NOMO-1 treated with DMSO at 0.1 percent for 48 hours (cell line): Measurements from ENCODE around the gene EHBP1L1.
A peak's percentile ranks its signal among the peaks of the same experiment; 100 is the strongest.

Source experiments
- DNase-seq: peaks from one replicate; lab custom pipeline; 2025; ENCODE audit not compliant: unreplicated experiment; lab: John Stamatoyannopoulos, UW

Gene EHBP1L1

DNA sequence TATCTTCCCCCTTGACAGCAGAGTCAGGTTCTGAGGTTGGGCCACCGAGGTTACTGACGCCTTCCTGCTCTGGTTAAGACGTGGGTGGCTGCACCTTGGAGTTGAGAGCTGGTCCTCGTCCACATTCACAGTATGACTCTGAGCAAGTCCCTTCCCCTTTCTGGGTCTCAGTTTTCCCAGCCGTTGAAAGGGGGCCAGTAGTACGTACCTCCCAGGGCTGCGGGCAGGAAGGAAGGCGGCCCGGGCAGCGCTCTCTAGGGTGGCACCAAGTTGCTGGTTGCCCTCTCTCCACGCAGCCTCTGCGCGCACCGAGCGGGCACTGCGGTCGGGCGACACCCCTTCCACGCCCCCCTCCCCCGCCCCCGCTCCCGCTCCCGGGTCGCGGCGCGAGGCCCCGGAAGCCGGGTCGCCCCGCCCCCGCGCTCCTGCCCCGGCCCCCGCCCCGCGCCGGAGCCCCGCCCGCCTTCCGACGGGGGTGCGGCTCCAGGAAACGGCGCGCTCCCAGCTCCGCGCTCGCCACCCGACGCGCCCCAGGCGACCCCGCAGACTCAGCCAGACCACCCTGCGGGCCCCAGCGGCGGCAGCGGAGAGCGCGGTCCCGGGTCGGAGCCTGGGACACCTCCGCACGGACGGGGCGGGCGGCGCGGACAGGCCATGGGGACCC is at the start of gene EHBP1L1:
Gene EHBP1L1 (plus strand): TSS at position 486 of the 664 bp plus-strand sequence. CDS start 250 bp downstream, outside the sequence.
- peak; percentile 48 for DNase-seq

DNA sequence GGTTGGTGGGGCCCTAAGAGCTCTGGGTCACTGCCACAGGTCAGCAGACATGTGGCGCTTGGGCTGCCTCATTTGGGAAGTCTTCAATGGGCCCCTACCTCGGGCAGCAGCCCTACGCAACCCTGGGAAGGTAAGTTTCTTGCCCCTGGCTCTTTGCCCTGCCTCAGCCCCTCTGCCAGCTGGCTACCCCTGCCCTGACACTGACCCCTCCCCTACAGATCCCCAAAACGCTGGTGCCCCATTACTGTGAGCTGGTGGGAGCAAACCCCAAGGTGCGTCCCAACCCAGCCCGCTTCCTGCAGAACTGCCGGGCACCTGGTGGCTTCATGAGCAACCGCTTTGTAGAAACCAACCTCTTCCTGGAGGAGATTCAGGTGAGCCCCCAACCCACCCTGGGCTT is 49.1 kb upstream of the EHBP1L1 start:
- DNase-seq, result no peak

DNA sequence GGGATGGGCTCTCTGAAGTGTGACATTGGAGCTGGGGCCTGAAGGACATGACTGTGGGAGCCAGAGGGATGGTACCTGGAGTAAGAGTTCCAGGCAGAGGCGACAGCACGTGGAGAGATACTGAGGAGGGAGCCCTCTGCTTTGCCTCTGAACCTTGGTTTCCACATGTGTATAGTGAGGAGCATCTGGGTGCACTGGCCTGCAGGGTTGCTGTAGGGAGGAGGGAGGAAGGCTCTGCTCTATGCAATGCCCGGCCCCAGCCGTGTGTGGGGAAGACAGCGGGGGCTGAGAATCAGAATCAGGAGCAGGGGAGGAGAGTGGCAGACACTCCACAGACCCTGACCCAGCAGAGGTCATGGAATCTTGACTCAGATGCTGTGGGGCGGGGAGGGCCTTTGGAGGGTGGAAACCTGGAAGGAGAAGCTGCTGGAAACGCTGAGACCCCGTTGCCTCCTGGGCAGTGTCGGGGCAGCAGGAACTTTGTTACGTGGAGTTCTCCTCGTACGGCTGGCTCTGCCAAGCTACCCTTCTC is 47.0 kb upstream of the EHBP1L1 start:
- DNase-seq, result no peak

DNA sequence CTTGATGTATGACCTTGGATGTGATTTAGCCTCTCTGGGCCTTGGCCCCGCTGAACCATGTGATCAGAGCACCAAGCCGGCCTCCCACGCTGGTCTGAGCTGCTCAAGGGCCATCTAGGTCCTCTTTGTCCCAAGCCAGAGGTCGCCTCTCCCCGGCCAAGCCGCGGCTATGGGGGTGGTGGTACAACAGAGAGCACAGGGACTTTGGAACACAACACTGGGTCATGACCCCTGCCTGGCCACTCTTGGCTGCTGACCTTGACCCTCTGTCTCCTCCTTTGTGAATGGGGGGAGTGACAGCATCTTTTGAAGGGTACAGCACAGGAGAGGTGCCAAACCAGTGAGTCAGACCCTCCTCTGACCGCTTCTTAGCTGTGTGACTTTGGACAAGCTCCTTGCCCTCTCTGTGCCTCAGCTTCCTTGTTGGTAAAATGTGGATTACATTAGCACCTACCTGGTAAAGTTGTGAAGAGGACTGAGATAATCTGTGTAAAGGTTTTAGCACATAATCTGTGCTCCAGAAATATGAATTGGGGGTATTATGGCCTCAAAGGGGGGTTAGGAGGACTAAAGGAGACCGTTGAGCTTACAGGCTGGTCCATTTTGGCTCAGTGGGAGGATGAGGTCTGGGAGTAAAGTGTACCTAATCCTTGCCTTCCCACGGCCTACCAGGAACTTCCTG is 46.2 kb upstream of the EHBP1L1 start:
- no peak for DNase-seq

DNA sequence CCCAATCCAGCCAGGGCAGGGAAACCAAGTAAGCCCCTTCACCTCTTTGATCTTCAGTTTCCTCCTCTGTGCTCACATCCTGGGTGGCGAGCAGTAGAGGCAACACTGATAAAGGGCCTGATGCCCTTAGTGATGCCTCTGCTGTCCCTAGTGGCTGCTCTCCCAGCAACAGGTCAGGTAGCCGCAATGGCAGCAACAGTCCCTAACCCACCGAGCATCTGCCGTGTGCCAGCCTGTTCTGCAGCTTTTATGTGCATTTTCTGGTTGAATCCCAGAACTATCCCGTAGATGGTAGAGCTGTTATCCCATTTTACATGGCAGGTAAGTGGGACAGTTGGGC is 45.7 kb upstream of the EHBP1L1 start:
- no peak for DNase-seq

DNA sequence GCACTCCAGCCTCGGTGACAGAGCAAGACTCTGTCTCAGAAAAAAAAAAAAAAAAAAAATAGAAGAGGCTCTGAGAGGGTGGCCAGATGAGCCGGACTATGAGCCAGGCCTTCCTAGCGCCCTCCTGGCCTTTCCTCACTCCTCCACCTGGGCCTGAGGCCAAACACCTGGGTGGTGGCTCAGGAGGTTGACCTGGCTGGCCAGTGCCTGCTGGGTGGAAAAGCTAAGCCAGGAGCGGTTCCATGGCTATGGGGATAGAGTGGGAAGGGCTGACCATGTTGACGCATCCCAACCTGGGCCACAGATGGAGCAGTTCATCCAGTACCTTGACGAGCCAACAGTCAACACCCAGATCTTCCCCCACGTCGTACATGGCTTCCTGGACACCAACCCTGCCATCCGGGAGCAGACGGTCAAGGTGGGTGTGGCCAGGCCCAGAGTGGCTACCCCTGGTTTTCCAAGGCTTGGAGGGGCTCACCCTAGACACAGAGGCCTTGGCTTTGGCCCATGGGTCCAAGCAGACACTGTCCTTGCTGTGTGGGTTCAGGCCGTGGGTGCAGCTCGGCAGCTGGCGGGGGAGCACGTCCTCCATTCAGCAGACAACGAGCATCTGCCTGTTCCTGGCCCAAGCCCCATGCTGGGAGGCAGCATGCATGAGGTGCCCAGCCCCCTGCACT is 43.3 kb upstream of the EHBP1L1 start:
- DNase-seq, result no peak

DNA sequence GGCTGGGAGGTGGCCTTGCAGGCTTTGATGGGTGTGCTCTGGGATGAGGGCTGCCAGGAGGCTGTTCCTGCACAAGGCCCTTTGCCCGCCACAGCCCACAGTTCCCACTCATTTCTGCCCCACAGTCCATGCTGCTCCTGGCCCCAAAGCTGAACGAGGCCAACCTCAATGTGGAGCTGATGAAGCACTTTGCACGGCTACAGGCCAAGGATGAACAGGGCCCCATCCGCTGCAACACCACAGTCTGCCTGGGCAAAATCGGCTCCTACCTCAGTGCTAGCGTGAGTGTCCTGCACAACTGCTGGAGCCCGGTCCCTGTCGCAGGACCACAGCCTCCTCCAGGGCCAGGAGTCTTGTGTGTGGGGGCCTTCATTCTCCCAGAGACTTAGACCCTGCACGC is 40.8 kb upstream of the EHBP1L1 start:
- no peak for DNase-seq

DNA sequence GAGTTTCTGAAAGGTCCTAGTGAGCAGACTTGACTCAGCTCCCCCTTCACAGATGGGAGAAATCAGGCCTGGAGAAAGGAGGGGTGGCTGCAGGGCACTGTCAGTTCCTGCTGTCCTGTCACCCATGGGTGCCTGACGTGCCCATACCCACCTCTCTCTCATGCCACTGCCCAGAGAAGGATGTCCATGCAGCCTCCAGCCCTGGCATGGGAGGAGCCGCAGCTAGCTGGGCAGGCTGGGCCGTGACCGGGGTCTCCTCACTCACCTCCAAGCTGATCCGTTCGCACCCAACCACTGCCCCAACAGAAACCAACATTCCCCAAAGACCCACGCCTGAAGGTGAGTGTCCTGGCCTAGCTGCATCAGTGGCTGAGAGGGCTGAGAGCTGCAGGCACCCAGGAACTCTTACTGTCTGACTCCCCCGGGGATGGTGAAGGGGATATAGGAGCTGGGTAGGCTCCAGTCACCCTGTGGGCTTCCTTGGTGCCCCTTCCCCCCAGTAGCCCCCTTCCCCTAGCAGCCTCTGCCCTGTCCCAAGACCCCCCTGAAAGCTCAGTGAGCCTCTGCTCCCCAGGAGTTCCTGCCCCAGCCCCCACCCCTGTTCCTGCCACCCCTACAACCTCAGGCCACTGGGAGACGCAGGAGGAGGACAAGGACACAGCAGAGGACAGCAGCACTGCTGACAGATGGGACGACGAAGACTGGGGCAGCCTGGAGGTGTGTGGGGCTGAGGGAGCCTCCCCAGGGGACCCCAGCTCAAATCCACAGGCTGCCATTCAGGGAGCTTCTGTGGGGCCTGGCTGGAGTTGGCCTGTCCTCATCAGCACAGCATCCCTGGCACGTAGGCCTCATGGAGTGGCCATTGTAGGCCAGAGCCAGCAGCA is 39.2 kb upstream of the EHBP1L1 start:
- no peak for DNase-seq

DNA sequence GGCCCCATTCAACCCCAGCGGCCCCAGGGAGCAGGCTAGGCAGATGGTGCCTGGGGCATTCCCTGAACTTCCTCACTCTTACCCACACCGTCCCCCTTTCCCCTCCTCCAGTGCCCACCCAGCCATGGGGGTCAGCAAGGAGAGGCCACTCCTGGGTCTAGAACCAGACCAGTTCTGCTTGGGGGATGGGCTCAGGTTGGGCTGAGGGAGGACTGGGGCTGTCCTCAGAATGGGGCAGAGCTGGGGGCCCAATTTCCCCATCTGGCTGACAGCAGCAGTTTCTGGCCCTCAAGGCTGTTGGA is 38.6 kb upstream of the EHBP1L1 start:
- no peak for DNase-seq

DNA sequence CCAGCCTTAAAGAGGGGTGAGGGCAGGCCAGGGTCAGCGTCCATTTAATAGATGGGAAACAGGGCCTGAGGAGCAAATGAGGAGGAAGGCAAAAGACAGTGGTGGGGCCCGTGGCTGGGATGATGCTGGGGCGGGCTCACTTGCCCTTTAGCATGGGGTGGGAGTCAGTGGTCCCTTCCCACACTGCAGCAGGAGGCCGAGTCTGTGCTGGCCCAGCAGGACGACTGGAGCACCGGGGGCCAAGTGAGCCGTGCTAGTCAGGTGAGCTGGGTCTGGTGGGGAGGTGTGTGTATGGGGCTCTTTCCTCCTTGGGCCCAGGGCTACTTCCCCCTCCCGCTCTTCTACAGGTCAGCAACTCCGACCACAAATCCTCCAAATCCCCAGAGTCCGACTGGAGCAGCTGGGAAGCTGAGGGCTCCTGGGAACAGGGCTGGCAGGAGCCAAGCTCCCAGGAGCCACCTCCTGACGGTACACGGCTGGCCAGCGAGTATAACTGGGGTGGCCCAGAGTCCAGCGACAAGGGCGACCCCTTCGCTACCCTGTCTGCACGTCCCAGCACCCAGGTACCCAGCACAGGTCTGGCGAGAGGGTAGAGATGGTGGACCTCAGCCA is 38.1 kb upstream of the EHBP1L1 start:
- no peak for DNase-seq

DNA sequence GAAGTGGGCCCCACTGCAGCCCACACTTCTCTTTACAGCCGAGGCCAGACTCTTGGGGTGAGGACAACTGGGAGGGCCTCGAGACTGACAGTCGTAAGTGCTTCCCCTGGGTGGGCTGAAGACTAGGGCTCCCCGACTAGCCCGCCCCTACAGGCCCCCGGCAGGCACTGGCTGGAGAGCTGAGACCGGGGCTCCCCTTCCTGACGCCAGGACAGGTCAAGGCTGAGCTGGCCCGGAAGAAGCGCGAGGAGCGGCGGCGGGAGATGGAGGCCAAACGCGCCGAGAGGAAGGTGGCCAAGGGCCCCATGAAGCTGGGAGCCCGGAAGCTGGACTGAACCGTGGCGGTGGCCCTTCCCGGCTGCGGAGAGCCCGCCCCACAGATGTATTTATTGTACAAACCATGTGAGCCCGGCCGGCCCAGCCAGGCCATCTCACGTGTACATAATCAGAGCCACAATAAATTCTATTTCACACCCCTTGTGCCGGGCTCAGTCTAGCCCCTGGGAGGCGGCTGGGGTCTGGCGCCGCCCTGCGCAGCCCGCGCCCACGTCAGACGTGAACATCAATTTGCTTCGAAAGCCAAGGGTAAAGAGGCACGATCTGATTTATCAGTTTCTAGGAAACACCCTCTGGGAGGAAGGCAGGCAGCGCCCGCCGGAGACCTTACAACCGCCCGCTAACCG is 37.5 kb upstream of the EHBP1L1 start:
- no peak for DNase-seq

DNA sequence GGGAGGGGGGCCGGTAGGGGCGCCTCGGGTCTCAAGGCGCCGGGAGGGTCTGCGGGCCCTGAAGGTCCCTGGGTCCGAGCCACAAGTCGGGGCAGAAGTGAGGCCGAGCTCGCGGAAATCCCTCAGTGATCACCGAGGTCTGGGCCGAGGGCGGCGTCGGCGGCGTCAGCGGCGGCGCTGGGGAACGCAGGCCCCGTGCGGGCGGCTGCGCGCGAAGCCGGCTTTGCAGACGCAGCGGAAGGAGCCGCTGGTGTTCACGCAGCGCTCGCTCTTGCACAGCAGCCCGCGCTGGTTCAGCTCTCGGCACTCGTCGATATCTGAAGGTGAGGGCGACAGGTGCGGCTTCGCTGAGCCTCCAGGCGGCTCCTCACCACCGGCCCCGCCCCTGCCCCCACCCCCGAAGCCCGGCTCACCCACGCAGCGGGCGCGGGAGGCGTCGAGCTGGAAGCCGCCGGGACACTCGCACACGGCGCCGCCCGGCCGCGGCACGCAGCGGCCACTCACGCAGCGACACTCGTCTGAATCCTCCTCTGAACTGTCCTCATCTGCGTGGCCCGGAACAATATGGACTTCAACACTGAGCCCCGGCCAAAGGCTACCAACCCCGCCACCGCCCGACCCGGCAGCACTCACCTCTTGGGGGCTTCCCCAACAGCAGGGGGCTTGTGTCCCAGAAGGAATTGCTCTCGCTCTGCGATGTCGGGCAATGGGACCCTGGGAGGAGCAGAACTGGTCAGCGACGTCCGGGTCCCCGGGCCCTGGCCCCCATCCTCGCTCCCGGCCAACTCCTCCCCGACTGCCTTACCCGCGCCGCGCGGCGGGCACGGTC is 36.7 kb upstream of the EHBP1L1 start:
- DNase-seq, result no peak

DNA sequence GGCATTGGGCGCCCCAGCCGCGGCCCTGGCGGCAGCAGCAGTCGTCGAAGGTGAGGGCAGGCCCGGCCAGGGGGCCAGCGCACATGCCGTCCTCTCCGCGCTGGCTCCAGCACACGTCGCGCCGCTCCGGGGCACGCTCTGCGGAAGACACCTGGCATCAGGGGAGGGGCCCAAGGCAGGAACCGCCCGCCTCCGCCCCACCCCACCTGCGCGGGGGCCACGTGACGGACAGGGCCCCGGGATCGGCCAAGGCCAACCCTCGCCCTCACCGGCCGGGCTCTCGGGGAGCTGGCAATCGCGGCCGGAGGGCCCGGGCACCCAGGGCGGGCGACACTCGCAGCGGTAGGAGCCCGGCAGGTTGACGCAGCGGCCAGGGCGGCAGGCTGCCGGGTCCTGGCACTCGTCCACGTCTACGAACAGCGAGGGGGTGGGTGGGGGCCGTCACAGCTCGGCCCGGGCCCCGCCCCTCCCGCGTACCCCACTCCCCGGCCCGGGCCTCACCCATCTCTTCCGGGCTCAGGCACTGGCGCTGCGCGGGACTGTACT is 36.0 kb upstream of the EHBP1L1 start:
- no peak for DNase-seq

DNA sequence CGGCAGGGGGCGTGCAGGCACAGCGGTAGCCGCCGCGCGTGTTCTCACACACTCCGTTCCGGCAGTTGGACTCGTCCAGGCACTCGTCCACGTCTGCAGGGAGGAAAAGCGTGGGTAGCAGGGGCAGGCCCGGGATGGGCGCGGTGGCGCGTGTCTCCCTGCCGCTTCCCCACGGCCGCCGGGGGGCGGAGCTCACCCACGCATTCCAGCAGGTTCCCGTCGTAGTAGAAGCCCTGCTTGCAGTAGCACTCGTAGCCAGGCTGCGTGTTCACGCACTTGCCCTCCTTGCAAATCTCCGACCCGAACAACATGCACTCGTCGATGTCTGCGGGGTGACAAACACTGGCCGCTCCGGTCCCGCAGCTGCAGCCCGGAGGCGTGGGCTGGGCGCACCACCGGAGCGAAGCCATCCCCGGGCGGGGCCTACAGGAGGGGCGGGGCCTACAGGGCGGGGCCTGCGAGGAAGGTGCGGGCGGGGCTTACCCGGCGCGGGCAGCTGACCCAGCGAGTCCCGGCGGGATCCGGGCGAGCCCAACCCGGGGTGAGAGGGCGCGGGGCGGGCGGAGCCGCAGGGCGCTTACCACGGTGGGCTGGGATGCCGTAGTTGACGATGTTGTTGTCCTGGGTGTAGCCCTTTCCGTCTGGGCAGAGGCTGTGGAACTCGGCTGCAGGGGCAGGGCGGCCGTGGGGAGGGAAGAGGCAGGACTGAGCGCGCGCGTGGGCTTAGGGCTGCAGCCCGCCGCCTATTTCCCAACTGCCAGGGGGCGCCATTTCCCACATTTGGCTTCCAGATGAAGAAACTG is 35.4 kb upstream of the EHBP1L1 start:
- DNase-seq, result peak; percentile 90

DNA sequence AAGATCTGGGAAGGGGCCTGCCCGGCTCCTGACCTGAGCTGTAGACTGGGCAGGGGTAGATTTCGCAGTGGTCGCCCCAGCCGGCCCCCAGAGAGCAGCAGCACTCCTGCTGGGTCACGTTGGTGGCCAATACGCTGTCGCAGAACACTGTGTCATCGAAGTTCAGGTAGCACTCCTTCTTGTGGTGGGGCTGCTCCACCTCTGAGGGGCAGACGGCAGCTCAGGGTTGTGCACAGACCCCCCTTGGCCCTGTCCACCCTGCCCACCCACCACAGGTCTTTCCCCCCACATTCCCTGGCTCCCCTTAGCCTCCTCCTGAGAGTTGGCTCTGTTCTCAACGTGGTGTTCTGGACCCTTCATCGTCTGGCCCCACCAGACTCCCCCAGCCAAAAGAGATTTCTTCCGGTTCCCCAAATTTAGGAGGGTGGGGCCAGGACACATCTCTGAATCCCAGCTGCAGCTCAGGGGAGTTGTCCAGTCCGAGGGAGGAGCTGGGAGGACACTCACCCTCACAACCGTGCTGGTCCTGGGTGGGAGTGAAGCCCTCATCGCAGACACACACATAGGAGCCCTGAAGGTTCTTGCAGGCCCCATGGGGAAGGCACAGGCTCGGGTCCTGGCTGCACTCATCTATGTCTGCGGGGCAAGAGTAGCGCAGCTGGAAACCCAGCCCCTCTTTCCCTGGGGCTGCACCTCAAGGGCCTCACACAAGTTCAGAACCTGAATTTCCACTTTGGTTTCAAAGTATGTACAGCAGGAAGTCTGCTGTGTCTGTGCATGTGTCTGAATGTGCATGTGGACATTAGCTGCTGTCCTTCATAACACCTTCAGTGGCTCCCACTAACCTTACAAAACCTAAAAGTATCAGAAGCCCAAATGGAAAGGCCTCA is 34.5 kb upstream of the EHBP1L1 start:
- no peak for DNase-seq

DNA sequence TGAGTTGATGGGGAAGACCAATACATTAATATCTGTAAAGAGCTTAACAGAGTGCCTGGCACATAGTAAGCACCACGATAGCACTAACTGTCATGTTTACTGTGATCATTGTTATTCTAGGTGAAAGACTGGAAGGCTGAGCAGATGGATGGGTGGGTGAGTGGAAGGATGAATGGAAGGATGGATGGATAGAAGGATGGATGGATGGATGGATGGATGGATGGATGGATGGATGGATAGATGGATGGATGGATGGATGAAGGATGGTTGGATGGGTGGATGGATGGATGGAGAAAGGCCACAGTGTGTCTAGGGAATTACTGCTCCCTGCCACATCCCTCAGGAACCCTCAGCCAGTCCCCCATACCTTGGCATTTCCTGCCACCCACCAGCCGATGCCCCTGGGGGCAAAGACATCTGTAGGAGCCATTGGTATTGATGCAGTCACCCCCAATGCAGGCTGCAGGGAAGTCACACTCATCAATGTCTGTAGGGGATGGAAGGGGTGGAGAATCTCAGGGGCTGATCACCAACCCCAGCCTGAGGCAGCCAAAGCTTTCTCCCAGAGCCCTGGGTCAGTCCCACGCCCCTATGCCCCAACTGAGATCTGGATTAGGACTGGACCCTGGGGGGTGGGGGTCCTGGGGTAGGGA is 33.0 kb upstream of the EHBP1L1 start:
- DNase-seq, result no peak

DNA sequence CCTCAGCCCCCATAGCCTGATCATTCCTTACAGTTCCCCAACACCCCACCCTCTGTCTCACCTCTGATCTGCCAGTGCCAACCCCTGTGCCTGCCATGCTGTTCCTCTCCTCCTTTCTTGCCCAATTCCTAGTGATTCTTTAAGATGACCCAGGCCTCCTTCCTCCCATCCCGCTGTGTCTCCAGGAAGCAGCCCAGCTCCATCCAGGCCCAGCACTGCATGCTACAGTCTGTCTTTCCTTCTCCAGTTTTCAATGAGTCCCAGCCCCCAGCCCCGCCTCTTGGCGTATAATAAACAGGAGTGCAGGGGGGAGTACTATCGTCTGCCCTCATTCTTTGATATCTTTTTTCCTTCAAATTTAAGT is 30.0 kb upstream of the EHBP1L1 start:
- DNase-seq, result no peak
